Bronchial epithelial cell (primary cell): Measurements from ENCODE around the gene FNDC3B. TPM values are rescaled to one million over a fixed set of nuclear protein-coding genes. Genes with fewer than 3 reads are reported as not detected.

Source experiments
- DNase-seq: peaks from one replicate; pipeline ENCODE4 v3.0.0-alpha.2; 2010; ENCODE audit warnings: low read depth
- FAIRE-seq: peaks from 2 replicates; lab custom pipeline; 2011; peaks lifted over from hg19 to GRCh38; lab: Jason Lieb, UNC
- H3K27me3 ChIP-seq: 2 replicates; pipeline ENCODE4 v1.5.1; 2011; ENCODE audit warnings: low read length; ENCODE audit not compliant: control insufficient read depth, insufficient read depth
- H3K36me3 ChIP-seq: 2 replicates; pipeline ENCODE4 v1.5.1; 2011; ENCODE audit warnings: low read length; ENCODE audit not compliant: control insufficient read depth, insufficient read depth
- H3K4me3 ChIP-seq: 2 replicates; pipeline ENCODE4 v1.5.1; 2011; ENCODE audit warnings: mild to moderate bottlenecking, low read depth, low read length, control low read depth
- CTCF ChIP-seq: IDR thresholded peaks from 2 replicates; pipeline ENCODE4 v1.5.1; 2011; ENCODE audit warnings: mild to moderate bottlenecking, moderate library complexity, low read length, control low read depth, inconsistent platforms; ENCODE audit not compliant: insufficient read depth, severe bottlenecking
- total RNA-seq: library from RNA; depleted of rRNA; stranded (reverse); fragments of >200 nt; gene quantifications from 2 replicates; pipeline ENCODE4 v1.2.1, GENCODE V29; 2014

FNDC3B gene
- total RNA-seq, 1 donor from 2014 or later: 39.2 TPM

- DNase-seq: peak; percentile 40
- FAIRE-seq: no peak
- H3K27me3 ChIP-seq: no peaks in the 10 kb centered on the region
- peaks cover 1% of the 10 kb centered on the region for H3K36me3 ChIP-seq
- H3K4me3 ChIP-seq: no peak overlapping the region
- TF ChIP-seq CTCF: no peak
These were observed 7.0 kb downstream of the FNDC3B start for GRCh38 chr3:172046268-172046915.

- peaks cover 6% of the 10 kb centered on the region for H3K36me3 ChIP-seq
- H3K27me3 ChIP-seq: no peaks in the 10 kb centered on the region
- no peak for FAIRE-seq
- DNase-seq: no peak
- no peak for TF ChIP-seq CTCF
- H3K4me3 ChIP-seq: no peak overlapping the region
These were observed 8.3 kb downstream of the FNDC3B start for GRCh38 chr3:172047567-172048115.

GRCh38 chr3:172048599-172048998, 9.2 kb downstream of the FNDC3B start:
- Histone ChIP-seq H3K27me3 (no peaks in the 10 kb centered on the region), H3K36me3 (peaks cover 6% of the 10 kb centered on the region), H3K4me3 (no peak overlapping the region)
- no peak for DNase-seq
- no peak for TF ChIP-seq CTCF
- FAIRE-seq: no peak

- DNase-seq (no peak), FAIRE-seq (no peak)
- TF ChIP-seq CTCF: no peak
- Histone ChIP-seq H3K4me3 (no peak overlapping the region), H3K27me3 (no peaks in the 10 kb centered on the region), H3K36me3 (peaks cover 6% of the 10 kb centered on the region)
These were observed 12.1 kb downstream of the FNDC3B start for GRCh38 chr3:172051310-172051956.

- no peak for DNase-seq
- TF ChIP-seq CTCF: no peak
- Histone ChIP-seq H3K36me3 (peaks cover 6% of the 10 kb centered on the region), H3K4me3 (no peak overlapping the region), H3K27me3 (no peaks in the 10 kb centered on the region)
- FAIRE-seq: no peak
These were observed 12.6 kb downstream of the FNDC3B start for GRCh38 chr3:172051957-172052354.
